HepG2 (cell line): ENCODE measurements around the gene SMYD5. TPM values are rescaled to one million over a fixed set of nuclear protein-coding genes. Genes with fewer than 3 reads are reported as not detected.

ENCODE experiments used
- AKAP8 ChIP-seq: sonication (generic); formaldehyde crosslinking; IDR thresholded peaks from 2 replicates; pipeline ENCODE4 v1.5.1; 2020; ENCODE audit warnings: mild to moderate bottlenecking, missing genetic modification reagents
- FIP1L1 ChIP-seq: fragments of 200-400 bp; formaldehyde crosslinking; IDR thresholded peaks from 2 replicates; pipeline ENCODE4 v1.6.1; 2018; ENCODE audit warnings: low read depth, mild to moderate bottlenecking, low read length, moderate library complexity, borderline replicate concordance; ENCODE audit not compliant: insufficient read depth
- FOXP1 ChIP-seq, 2 experiments: fragments of 450-650 bp in 1 of 2; IDR thresholded peaks; 2 replicates each; pipeline ENCODE4 v1.6.1; 2017 to 2018; ENCODE audit warnings: antibody characterized with exemption in 1 of 2
- MEIS1 ChIP-seq: sonication (generic); formaldehyde crosslinking; IDR thresholded peaks from 2 replicates; pipeline ENCODE4 v1.9.0; 2021; ENCODE audit warnings: mild to moderate bottlenecking, missing genetic modification reagents, moderate library complexity, borderline replicate concordance
- NCOA5 ChIP-seq: sonication (generic); formaldehyde crosslinking; IDR thresholded peaks from 2 replicates; pipeline ENCODE4 v1.4.0; 2020; ENCODE audit warnings: missing genetic modification reagents
- RORA ChIP-seq: sonication (generic); formaldehyde crosslinking; IDR thresholded peaks from 2 replicates; pipeline ENCODE4 v1.5.0; 2020; ENCODE audit warnings: mild to moderate bottlenecking, missing genetic modification reagents, moderate library complexity
- TEAD2 ChIP-seq: sonication (generic); formaldehyde crosslinking; IDR thresholded peaks from 2 replicates; pipeline ENCODE4 v1.9.0; 2021; ENCODE audit warnings: missing genetic modification reagents
- TFDP1 ChIP-seq: IDR thresholded peaks from 2 replicates; pipeline ENCODE4 v1.6.1; 2016; ENCODE audit warnings: missing compliant biosample characterization, missing genetic modification reagents, borderline replicate concordance
- UBTF ChIP-seq: sonication (generic); formaldehyde crosslinking; IDR thresholded peaks from 2 replicates; pipeline ENCODE4 v1.4.0; 2020; ENCODE audit warnings: mild to moderate bottlenecking, missing genetic modification reagents
- ZNF207 ChIP-seq: fragments of 450-650 bp; IDR thresholded peaks from 2 replicates; pipeline ENCODE4 v1.6.1; 2016; ENCODE audit warnings: antibody characterized with exemption, borderline replicate concordance
- ZNF234 ChIP-seq: sonication (generic); formaldehyde crosslinking; conservative IDR thresholded peaks from 2 replicates; pipeline ENCODE4 v1.5.1; 2020; ENCODE audit warnings: mild to moderate bottlenecking, missing genetic modification reagents
- ZNF331 ChIP-seq: sonication (generic); formaldehyde crosslinking; IDR thresholded peaks from 2 replicates; pipeline ENCODE4 v1.4.0; 2020; ENCODE audit warnings: missing genetic modification reagents
- ZNF33B ChIP-seq: sonication (generic); formaldehyde crosslinking; IDR thresholded peaks from 2 replicates; pipeline ENCODE4 v1.5.1; 2020; ENCODE audit warnings: mild to moderate bottlenecking, missing genetic modification reagents
- ZNF451 ChIP-seq: sonication (generic); formaldehyde crosslinking; IDR thresholded peaks from 2 replicates; pipeline ENCODE4 v1.5.0; 2020; ENCODE audit warnings: mild to moderate bottlenecking, missing genetic modification reagents
- ZNF510 ChIP-seq: sonication (generic); formaldehyde crosslinking; IDR thresholded peaks from 2 replicates; pipeline ENCODE4 v1.4.0; 2020; ENCODE audit warnings: low read depth, mild to moderate bottlenecking, missing genetic modification reagents
- ZNF512 ChIP-seq: sonication (generic); formaldehyde crosslinking; IDR thresholded peaks from 2 replicates; pipeline ENCODE4 v1.4.0; 2020; ENCODE audit warnings: mild to moderate bottlenecking, missing genetic modification reagents
- ZNF609 ChIP-seq: sonication (generic); formaldehyde crosslinking; IDR thresholded peaks from 2 replicates; pipeline ENCODE4 v1.4.0; 2020; ENCODE audit warnings: mild to moderate bottlenecking, missing genetic modification reagents, borderline replicate concordance
- ZNF761 ChIP-seq: sonication (generic); formaldehyde crosslinking; conservative IDR thresholded peaks from 2 replicates; pipeline ENCODE4 v1.4.0; 2020; ENCODE audit warnings: mild to moderate bottlenecking, missing genetic modification reagents
- ZNF792 ChIP-seq: IDR thresholded peaks from 2 replicates; pipeline ENCODE4 v1.6.1; 2016
- polyA plus RNA-seq, 8 experiments: library from polyadenylated mRNA; depleted of rRNA in 3 of 8; stranded (reverse) in 7 of 8; unstranded in 1 of 8; fragments of >200 nt; fragmentation: Illumina TruSeq in 4 of 8; extraction: Trizol in 4 of 8; gene quantifications; 2 replicates each; pipeline versions ENCODE4 v1.2.1 to v1.2.3, GENCODE V29; 2011 to 2016; ENCODE audit warnings: low read depth in 4 of 8, missing spikeins in 1 of 8, mixed read lengths in 1 of 8; ENCODE audit not compliant: insufficient read depth in 1 of 8
- total RNA-seq, 5 experiments: library from RNA; depleted of rRNA; stranded (reverse); fragments of >200 nt; fragmentation: Illumina TruSeq; extraction: Trizol; gene quantifications; 2 replicates each; pipeline ENCODE4 v1.2.3, GENCODE V29; 2016; ENCODE audit warnings: low read depth in 1 of 5

The SMYD5 gene
- total and polyA plus RNA-seq, 2 of the 13 experiments (the other 11 are each of a cell fraction or from before 2014, with no cell fraction given): 55.8 to 70.4 TPM

GRCh38 chr2:73175663-73176204, 38.3 kb upstream of the SMYD5 start (continued):
- TF ChIP-seq MEIS1 (no peak), UBTF (CRISPR knock-in tag) (peak; percentile 90), ZNF33B (CRISPR knock-in tag) (no peak), TEAD2 (CRISPR knock-in tag) (no peak), TFDP1 (peak; percentile 70; the same call in 1 of the 2 replicates), ZNF792 (no peak), ZNF451 (CRISPR knock-in tag) (no peak), ZNF234 (CRISPR knock-in tag) (peak; percentile 69; the same call in 1 of the 2 replicates), ZNF609 (CRISPR knock-in tag) (no peak), ZNF331 (CRISPR knock-in tag) (peak; percentile 13; the same call in 1 of the 2 replicates), FOXP1 (IDR thresholded peaks at IDR 0.05) (no peak), FOXP1 (CRISPR knock-in tag; IDR thresholded peaks at IDR 0.05) (no peak), FIP1L1 (no peak), ZNF510 (CRISPR knock-in tag) (no peak), ZNF512 (CRISPR knock-in tag) (no peak), ZNF207 (no peak), NCOA5 (CRISPR knock-in tag) (no peak), AKAP8 (CRISPR knock-in tag) (no peak), RORA (CRISPR knock-in tag) (no peak), ZNF761 (CRISPR knock-in tag) (0 out of 2 replicates have a peak, but pooled peaks have one; percentile 34)
